Naive B cell (primary cell): ENCODE results near the gene PRR9. TPM values are rescaled to one million over a fixed set of nuclear protein-coding genes. Genes with fewer than 3 reads are reported as not detected.

Experiments
- ATAC-seq, 2 donors: fragments of 150-1000 bp; cut with Tn5 transposase; 2 replicates each; pipeline ENCODE4 v1.10.0; 2021; ENCODE audit warnings: low read depth in 2 of 2, mild to moderate bottlenecking in 2 of 2, moderate library complexity in 2 of 2
- DNase-seq: peaks from one replicate; pipeline ENCODE4 v3.0.0; 2022
- H3K27ac Mint-ChIP-seq, 6 donors: one replicate each; pipeline ENCODE4 v1.8.0; 2020 to 2022; ENCODE audit warnings: mild to moderate bottlenecking in 6 of 6, mixed read lengths in 6 of 6, moderate library complexity in 5 of 6, inconsistent platforms in 2 of 6
- H3K27me3 Mint-ChIP-seq, 3 donors: one replicate each; pipeline ENCODE4 v1.8.0; 2021 to 2022; ENCODE audit warnings: mixed read lengths in 3 of 3, mild to moderate bottlenecking in 1 of 3
- H3K36me3 Mint-ChIP-seq, 2 donors: one replicate each; pipeline ENCODE4 v1.8.0; 2020 to 2022; ENCODE audit warnings: mixed read lengths in 2 of 2, inconsistent platforms in 1 of 2, mild to moderate bottlenecking in 1 of 2
- H3K4me1 Mint-ChIP-seq, 3 donors: one replicate each; pipeline ENCODE4 v1.8.0; 2020 to 2022; ENCODE audit warnings: mixed read lengths in 3 of 3, inconsistent platforms in 1 of 3, mild to moderate bottlenecking in 1 of 3, moderate library complexity in 1 of 3
- H3K4me3 Mint-ChIP-seq, 8 donors: one replicate each; pipeline ENCODE4 v1.8.0; 2020 to 2022; ENCODE audit warnings: mild to moderate bottlenecking in 8 of 8, mixed read lengths in 8 of 8, moderate library complexity in 8 of 8, inconsistent platforms in 2 of 8
- H3K9me3 Mint-ChIP-seq, 7 donors: one replicate each; pipeline ENCODE4 v1.8.0; 2020 to 2022; ENCODE audit warnings: mixed read lengths in 7 of 7, mild to moderate bottlenecking in 5 of 7, inconsistent platforms in 2 of 7, moderate library complexity in 1 of 7
- polyA plus RNA-seq, 6 donors: library from polyadenylated mRNA; unstranded; fragments of 300-500 nt; fragmentation: Illumina TruSeq; gene quantifications; one replicate each; pipeline ENCODE4 v1.2.3, GENCODE V29; 2021; ENCODE audit warnings: low read depth in 6 of 6

The PRR9 gene
- polyA plus RNA-seq, 6 donors from 2014 or later: not detected

DNA sequence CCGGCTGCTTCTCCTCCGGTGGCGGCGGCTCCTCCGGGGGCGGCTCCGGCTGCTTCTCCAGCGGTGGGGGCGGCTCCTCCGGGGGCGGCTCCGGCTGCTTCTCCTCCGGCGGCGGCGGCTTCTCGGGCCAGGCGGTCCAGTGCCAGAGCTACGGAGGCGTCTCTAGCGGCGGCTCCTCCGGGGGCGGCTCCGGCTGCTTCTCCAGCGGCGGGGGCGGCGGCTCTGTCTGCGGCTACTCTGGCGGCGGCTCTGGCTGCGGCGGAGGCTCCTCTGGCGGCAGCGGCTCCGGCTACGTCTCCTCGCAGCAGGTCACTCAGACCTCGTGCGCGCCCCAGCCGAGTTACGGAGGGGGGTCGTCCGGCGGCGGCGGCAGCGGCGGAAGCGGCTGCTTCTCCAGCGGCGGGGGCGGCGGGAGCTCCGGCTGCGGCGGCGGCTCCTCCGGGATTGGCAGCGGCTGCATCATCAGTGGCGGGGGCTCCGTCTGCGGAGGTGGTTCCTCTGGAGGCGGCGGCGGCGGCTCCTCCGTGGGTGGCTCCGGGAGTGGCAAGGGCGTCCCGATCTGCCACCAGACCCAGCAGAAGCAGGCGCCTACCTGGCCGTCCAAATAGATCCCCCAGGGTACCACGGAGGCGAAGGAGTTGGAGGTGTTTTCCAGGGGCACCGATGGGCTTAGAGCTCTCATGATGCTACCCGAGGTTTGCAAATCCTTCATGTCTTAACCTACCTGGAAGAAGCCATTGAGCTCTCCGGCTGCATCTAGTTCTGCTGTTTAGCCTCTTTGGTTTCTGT lies 44.1 kb downstream of the PRR9 start:
- H3K4me3 Mint-ChIP-seq: peak overlapping the region; percentile 74 to 87 (median 83)
- peak overlapping the region in 3 of 6 donors; percentile 14 to 89 (median 83) for H3K27ac Mint-ChIP-seq
- peaks cover 0 to 6% (median 0%) of the 10 kb centered on the region in 7 donors for H3K9me3 Mint-ChIP-seq
- DNase-seq (peak; percentile 23), ATAC-seq (peak; percentile 45 to 50)
- peaks cover 8 to 64% (median 20%) of the 10 kb centered on the region in 3 donors for H3K27me3 Mint-ChIP-seq
- peaks cover 18 to 31% (median 24%) of the 10 kb centered on the region in 3 donors for H3K4me1 Mint-ChIP-seq
- no peaks in the 10 kb centered on the region for H3K36me3 Mint-ChIP-seq

DNA sequence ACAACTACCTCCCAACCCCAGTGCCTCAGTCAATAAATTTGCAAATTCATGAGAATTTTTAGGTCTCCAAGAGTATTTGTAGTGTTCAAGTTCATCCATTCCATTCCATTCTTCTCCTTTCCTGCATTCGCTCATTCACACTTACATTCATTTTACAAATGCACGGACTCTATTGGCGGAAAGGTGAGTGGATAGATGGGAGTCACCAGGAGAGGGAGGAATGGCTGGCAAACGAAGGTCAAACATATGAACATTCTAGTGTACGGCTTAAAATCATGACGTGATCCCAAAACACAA lies 44.6 kb downstream of the PRR9 start:
- H3K4me3 Mint-ChIP-seq: peak overlapping the region; percentile 69 to 87 (median 82)
- ATAC-seq: no peak
- H3K36me3 Mint-ChIP-seq: no peaks in the 10 kb centered on the region
- no peak for DNase-seq
- H3K4me1 Mint-ChIP-seq: peaks cover 18 to 31% (median 24%) of the 10 kb centered on the region in 3 donors
- H3K9me3 Mint-ChIP-seq: peaks cover 0 to 10% (median 0%) of the 10 kb centered on the region in 7 donors
- peaks cover 10 to 69% (median 21%) of the 10 kb centered on the region in 3 donors for H3K27me3 Mint-ChIP-seq
- H3K27ac Mint-ChIP-seq: peak overlapping the region in 4 of 6 donors; percentile 14 to 89 (median 81)

DNA sequence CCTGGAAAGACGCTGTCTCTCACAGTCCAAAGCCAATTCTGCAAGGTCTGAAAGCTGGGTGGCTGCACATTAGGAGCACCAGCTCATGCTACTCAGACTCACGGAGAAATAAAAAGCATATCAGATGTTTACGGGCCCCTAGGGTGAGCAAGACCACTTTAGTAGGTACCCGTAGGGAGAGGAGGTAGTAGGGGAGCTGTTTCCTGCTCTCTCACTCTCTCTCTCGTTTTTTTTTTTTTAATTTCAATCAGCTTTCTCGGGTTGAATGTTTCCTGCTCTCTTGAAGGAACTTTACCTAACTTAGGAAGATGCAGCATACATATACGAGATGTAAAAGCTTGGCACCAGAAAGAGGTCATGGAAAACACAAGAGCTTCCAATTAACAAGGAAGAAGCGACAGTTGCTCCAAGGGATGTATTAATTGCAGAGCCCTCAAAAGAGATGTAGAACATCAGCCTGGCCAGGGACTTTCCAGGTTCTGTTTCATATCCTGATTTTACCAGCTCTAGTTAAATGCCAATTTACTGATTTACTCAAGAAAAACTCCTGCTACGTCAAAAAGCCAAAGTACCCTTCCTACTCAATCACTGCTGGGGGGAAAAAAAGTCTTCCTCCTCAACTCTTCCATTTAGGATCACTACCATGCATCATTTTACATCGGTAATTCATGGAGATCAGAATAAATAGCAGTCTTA lies 45.2 kb downstream of the PRR9 start:
- peaks cover 18 to 31% (median 24%) of the 10 kb centered on the region in 3 donors for H3K4me1 Mint-ChIP-seq
- peak overlapping the region in 5 of 6 donors; percentile 14 to 89 (median 79) for H3K27ac Mint-ChIP-seq
- H3K36me3 Mint-ChIP-seq: no peaks in the 10 kb centered on the region
- peak overlapping the region; percentile 54 to 86 (median 78) for H3K4me3 Mint-ChIP-seq
- ATAC-seq (peak; percentile 74 to 75), DNase-seq (peak; percentile 33)
- peaks cover 14 to 75% (median 25%) of the 10 kb centered on the region in 3 donors for H3K27me3 Mint-ChIP-seq
- H3K9me3 Mint-ChIP-seq: peaks cover 0 to 11% (median 0%) of the 10 kb centered on the region in 7 donors

DNA sequence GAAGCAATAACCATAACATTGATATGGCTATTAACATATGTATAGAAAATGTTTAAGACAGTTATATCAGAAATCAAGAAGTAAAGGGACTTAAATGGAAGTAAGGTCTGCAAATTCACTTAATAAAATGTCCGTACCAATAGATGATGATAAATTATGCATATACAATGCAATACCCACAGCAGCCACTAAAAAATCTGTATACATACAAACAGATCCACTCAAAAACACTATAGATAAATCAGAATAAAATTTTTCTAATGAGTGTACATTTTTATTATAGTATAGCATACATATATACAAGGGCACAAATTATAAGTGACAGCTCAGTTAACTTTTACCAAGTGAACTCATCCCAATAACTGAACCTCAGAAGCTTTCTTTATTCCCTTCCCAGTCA lies 48.1 kb downstream of the PRR9 start:
- Mint-ChIP-seq H3K9me3 (peaks cover 0 to 13% (median 0%) of the 10 kb centered on the region in 7 donors), H3K36me3 (no peaks in the 10 kb centered on the region), H3K27ac (no peak overlapping the region), H3K4me3 (no peak overlapping the region), H3K27me3 (peaks cover 33 to 78% (median 33%) of the 10 kb centered on the region in 3 donors), H3K4me1 (peaks cover 15 to 22% (median 20%) of the 10 kb centered on the region in 3 donors)
- DNase-seq (no peak), ATAC-seq (no peak)

Other genes starting within 250 kb of the PRR9 start
- gene SPRR4, start 246.9 kb upstream of the PRR9 start, polyA plus RNA-seq: not detected
- not detected for gene SPRR1A, start 233.5 kb upstream of the PRR9 start, polyA plus RNA-seq
- gene SPRR3, start 215.8 kb upstream of the PRR9 start, polyA plus RNA-seq: not detected
- gene SPRR1B, start 186.4 kb upstream of the PRR9 start, polyA plus RNA-seq: not detected
- not detected for gene SPRR2D, start 176.5 kb upstream of the PRR9 start, polyA plus RNA-seq
- gene SPRR2A, start 160.1 kb upstream of the PRR9 start, polyA plus RNA-seq: not detected
- not detected for gene SPRR2B, start 146.0 kb upstream of the PRR9 start, polyA plus RNA-seq
- not detected for gene SPRR2E, start 123.1 kb upstream of the PRR9 start, polyA plus RNA-seq
- gene SPRR2F, start 104.1 kb upstream of the PRR9 start, polyA plus RNA-seq: not detected
- not detected for gene SPRR2G, start 66.7 kb upstream of the PRR9 start, polyA plus RNA-seq
- gene LELP1, start 14.2 kb upstream of the PRR9 start, polyA plus RNA-seq: not detected
- not detected for gene LORICRIN, start 42.1 kb downstream of the PRR9 start, polyA plus RNA-seq
- not detected for gene PGLYRP3, start 95.4 kb downstream of the PRR9 start, polyA plus RNA-seq
- gene PGLYRP4, start 131.3 kb downstream of the PRR9 start, polyA plus RNA-seq: not detected
- gene S100A9, start 140.3 kb downstream of the PRR9 start, polyA plus RNA-seq: 100 to 1,000 TPM in 1 of 6 donors, 10 to 100 TPM in 5; 14.4 to 194 (median 48.2) TPM
- gene S100A12, start 158.0 kb downstream of the PRR9 start, polyA plus RNA-seq: 1 to 10 TPM; 1.0 to 7.8 (median 3.1) TPM
- gene S100A8, start 173.5 kb downstream of the PRR9 start, polyA plus RNA-seq: 100 to 1,000 TPM in 1 of 6 donors, 10 to 100 TPM in 4, 1 to 10 TPM in 1; 6.3 to 131 (median 36.3) TPM
- not detected for gene S100A7A, start 198.9 kb downstream of the PRR9 start, polyA plus RNA-seq
- not detected for gene S100A7, start 243.1 kb downstream of the PRR9 start, polyA plus RNA-seq